ENCODE measurements around the gene CLIP2.
A peak's percentile ranks its signal among the peaks of the same experiment; 100 is the strongest.

Gene CLIP2

DNA sequence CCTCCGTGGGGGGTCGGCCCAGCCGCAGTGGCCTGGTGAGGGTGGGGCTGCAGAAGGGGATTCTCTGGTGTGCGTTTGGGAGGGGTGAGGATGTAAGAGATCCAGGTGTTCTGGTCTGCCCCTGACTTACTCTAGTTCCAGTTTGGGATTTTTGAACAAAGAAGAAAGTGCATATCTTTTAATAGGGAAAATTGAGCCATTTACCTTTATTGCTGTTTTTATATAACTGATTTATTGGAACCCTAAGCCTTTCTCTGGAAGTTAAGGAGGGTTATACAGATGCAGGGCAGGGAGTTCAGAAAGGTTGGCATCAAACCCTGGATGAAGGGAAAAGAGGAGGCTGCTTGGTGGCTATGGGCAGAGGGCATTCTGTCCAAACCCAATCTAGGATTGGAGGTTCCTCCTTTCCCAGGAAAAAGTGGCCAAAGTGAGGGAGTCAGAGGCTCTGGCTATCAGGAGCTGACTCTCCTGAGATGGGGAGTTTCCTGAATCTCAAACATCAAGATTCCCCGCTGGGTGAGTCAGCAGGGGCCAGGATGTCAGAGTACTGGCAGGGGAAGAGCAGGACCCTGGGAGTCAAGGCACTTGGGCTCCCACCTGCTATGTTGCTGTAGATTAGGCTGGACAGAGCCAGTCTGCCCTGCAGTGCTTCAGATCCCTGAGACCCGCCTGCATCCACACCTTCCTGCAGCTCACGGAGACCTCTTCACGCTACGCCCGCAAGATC, 67.5 kb downstream of the CLIP2 start:
- Histone ChIP-seq H3K4me3 (ENCODE audit: low read length in 2 of 2) (no peak overlapping the region), H3K27ac (ENCODE audit: low read length) (no peak overlapping the region), H3K9me3 (ENCODE audit: control insufficient read depth in 2 of 2, low read length in 2 of 2) (peaks cover 0 to 8% of the 10 kb centered on the region in 2 donors), H3K4me1 (ENCODE audit: control insufficient read depth, insufficient read depth, low read length) (no peaks in the 10 kb centered on the region), H3K27me3 (ENCODE audit: control insufficient read depth in 1 of 2, insufficient read depth in 2 of 2, low read length in 2 of 2) (no peaks in the 10 kb centered on the region), H3K36me3 (ENCODE audit: control insufficient read depth in 2 of 2, insufficient read depth in 2 of 2, low read length in 2 of 2) (peaks cover 29 to 36% of the 10 kb centered on the region in 2 donors), H3K9ac (ENCODE audit: low read length in 2 of 2) (no peak overlapping the region)

DNA sequence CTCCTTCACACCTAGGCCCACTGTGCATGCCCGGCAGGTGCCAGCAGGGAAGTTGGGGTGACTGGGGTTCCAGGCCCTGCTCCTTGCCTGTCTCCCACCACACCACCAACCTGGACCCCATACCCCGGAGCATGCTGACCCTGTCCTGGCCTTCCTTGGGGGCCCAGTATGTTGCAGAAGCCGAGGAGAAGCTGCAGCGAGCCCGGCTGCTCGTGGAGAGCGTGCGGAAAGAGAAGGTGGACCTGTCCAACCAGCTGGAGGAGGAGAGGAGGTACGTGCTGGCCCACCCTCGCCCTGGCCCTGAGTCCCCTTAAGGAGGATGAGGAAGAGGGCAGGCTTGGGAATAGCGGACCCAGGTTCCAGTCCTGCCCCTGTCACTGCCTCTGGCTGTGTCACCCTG, 70.8 kb downstream of the CLIP2 start:
- Histone ChIP-seq H3K27ac (ENCODE audit: low read length) (no peak overlapping the region), H3K27me3 (ENCODE audit: control insufficient read depth in 1 of 2, insufficient read depth in 2 of 2, low read length in 2 of 2) (no peaks in the 10 kb centered on the region), H3K9ac (ENCODE audit: low read length in 2 of 2) (no peak overlapping the region), H3K4me3 (ENCODE audit: low read length in 2 of 2) (no peak overlapping the region), H3K4me1 (ENCODE audit: control insufficient read depth, insufficient read depth, low read length) (peaks cover 1% of the 10 kb centered on the region), H3K36me3 (ENCODE audit: control insufficient read depth in 2 of 2, insufficient read depth in 2 of 2, low read length in 2 of 2) (peaks cover 26 to 29% of the 10 kb centered on the region in 2 donors), H3K9me3 (ENCODE audit: control insufficient read depth in 2 of 2, low read length in 2 of 2) (peaks cover 0 to 8% of the 10 kb centered on the region in 2 donors)

DNA sequence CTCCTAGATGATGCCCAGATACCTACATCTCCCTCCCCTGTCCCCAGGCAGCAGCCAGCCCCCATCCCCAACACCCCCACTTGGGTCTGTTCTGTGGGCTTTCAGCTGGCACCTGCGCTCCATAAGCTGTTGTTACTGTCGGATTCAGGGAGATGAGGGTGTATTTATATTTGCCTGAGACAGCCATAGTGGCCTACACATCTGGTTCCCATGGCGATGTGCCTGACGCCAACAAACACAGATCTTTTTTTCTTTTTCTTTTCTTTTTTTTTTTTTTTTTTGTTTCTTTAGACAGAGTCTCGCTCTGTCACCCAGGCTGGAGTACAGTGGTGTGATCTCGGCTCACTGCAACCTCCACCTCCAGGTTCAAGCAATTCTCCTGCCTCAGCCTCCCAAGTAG, 73.1 kb downstream of the CLIP2 start:
- no peak overlapping the region for H3K4me3 ChIP-seq (ENCODE audit: low read length in 2 of 2)
- H3K27me3 ChIP-seq (ENCODE audit: control insufficient read depth in 1 of 2, insufficient read depth in 2 of 2, low read length in 2 of 2) = no peaks in the 10 kb centered on the region
- H3K27ac ChIP-seq (ENCODE audit: low read length) = no peak overlapping the region
- no peaks in the 10 kb centered on the region for H3K9me3 ChIP-seq (ENCODE audit: control insufficient read depth in 2 of 2, low read length in 2 of 2)
- H3K9ac ChIP-seq (ENCODE audit: low read length in 2 of 2) = no peak overlapping the region
- H3K4me1 ChIP-seq (ENCODE audit: control insufficient read depth, insufficient read depth, low read length) = peaks cover 3% of the 10 kb centered on the region
- H3K36me3 ChIP-seq (ENCODE audit: control insufficient read depth in 2 of 2, insufficient read depth in 2 of 2, low read length in 2 of 2) = peaks cover 13% of the 10 kb centered on the region in 2 donors

DNA sequence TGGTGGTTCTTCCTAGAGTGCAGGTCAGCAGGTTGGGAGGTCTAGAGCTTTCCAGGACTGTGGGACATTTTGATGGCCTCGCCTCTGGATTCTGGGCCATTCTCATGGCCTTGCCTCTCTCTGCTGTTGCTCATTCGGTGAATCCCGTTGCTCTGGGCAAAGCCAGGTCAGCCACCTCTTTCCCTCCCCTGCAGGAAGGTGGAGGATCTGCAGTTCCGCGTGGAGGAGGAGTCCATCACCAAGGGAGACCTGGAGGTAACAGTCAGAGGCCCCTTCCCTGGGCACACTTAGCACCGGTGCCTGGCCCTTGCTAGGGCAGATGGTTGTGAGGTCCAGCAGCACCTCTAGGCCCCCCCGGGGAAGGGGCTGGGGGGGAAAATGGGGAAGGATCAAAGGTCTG, 74.9 kb downstream of the CLIP2 start:
- peaks cover 3% of the 10 kb centered on the region for H3K4me1 ChIP-seq (ENCODE audit: control insufficient read depth, insufficient read depth, low read length)
- H3K4me3 ChIP-seq (ENCODE audit: low read length in 2 of 2) = no peak overlapping the region
- no peaks in the 10 kb centered on the region for H3K27me3 ChIP-seq (ENCODE audit: control insufficient read depth in 1 of 2, insufficient read depth in 2 of 2, low read length in 2 of 2)
- H3K36me3 ChIP-seq (ENCODE audit: control insufficient read depth in 2 of 2, insufficient read depth in 2 of 2, low read length in 2 of 2) = peaks cover 11 to 12% of the 10 kb centered on the region in 2 donors
- no peak overlapping the region for H3K9ac ChIP-seq (ENCODE audit: low read length in 2 of 2)
- H3K9me3 ChIP-seq (ENCODE audit: control insufficient read depth in 2 of 2, low read length in 2 of 2) = no peaks in the 10 kb centered on the region
- no peak overlapping the region for H3K27ac ChIP-seq (ENCODE audit: low read length)

- peak overlapping the region; percentile 55 for H3K27ac ChIP-seq (ENCODE audit: low read length)
- no peaks in the 10 kb centered on the region for H3K27me3 ChIP-seq (ENCODE audit: control insufficient read depth in 1 of 2, insufficient read depth in 2 of 2, low read length in 2 of 2)
- no peak overlapping the region for H3K9ac ChIP-seq (ENCODE audit: low read length in 2 of 2)
- H3K9me3 ChIP-seq (ENCODE audit: control insufficient read depth in 2 of 2, low read length in 2 of 2) = no peaks in the 10 kb centered on the region
- peaks cover 3 to 5% of the 10 kb centered on the region in 2 donors for H3K36me3 ChIP-seq (ENCODE audit: control insufficient read depth in 2 of 2, insufficient read depth in 2 of 2, low read length in 2 of 2)
- no peak overlapping the region for H3K4me3 ChIP-seq (ENCODE audit: low read length in 2 of 2)
- peaks cover 3% of the 10 kb centered on the region for H3K4me1 ChIP-seq (ENCODE audit: control insufficient read depth, insufficient read depth, low read length)
These were observed 76.3 kb downstream of the CLIP2 start for GRCh38 chr7:74365322-74366022.

DNA sequence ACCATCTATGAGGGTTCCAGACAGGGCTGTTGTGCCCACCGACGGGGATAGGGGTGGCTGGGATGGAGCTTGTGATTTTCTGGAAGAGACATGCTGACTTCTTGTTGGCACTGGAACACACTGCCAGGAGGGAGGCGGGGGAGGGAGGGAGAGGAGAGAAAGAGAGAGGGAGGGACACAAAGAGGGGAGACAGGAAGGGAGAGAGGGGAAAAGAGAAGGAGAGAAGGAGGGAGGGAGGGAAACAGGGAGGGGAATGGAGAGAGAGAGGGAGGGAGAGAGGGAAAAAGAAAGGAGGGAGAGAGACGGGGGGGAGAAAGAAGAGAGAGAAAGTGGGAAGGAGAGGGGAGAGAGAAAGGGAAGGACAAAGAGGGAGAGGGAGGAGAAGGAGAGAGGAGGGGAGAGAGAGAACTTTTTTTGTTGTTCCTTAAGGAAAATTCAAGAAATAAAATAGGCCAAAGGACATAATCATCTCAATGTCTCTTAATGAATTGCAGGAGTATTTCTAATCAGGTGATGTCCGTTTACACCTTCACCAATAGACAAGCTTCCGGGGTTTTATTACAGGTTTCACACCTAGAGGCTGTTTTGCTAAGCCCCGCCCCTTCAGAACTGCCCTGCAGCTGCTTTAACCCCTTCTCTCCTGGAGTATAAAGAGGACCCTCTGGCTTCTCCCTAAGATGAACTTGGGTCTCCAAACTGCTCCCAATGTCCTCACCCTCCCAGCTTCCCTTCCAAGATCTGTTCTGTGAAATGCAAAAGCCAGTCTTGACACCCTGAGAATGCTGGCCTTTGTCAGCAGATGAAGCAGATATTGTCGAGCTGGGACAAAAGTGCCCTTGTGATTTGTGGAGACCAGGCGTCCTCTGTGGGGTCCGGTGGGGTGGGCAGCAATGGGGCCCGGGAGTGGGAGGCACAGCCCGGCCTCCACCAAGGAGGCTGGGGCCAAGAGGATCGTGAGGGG, 82.5 kb downstream of the CLIP2 start:
- H3K9ac ChIP-seq (ENCODE audit: low read length in 2 of 2) = peak overlapping the region; percentile 1 to 57
- peaks cover 21% of the 10 kb centered on the region for H3K4me1 ChIP-seq (ENCODE audit: control insufficient read depth, insufficient read depth, low read length)
- no peaks in the 10 kb centered on the region for H3K27me3 ChIP-seq (ENCODE audit: control insufficient read depth in 1 of 2, insufficient read depth in 2 of 2, low read length in 2 of 2)
- H3K36me3 ChIP-seq (ENCODE audit: control insufficient read depth in 2 of 2, insufficient read depth in 2 of 2, low read length in 2 of 2) = peaks cover 3 to 11% of the 10 kb centered on the region in 2 donors
- H3K4me3 ChIP-seq (ENCODE audit: low read length in 2 of 2) = peak overlapping the region; percentile 31 to 58
- peak overlapping the region; percentile 88 for H3K27ac ChIP-seq (ENCODE audit: low read length)
- H3K9me3 ChIP-seq (ENCODE audit: control insufficient read depth in 2 of 2, low read length in 2 of 2) = no peaks in the 10 kb centered on the region

DNA sequence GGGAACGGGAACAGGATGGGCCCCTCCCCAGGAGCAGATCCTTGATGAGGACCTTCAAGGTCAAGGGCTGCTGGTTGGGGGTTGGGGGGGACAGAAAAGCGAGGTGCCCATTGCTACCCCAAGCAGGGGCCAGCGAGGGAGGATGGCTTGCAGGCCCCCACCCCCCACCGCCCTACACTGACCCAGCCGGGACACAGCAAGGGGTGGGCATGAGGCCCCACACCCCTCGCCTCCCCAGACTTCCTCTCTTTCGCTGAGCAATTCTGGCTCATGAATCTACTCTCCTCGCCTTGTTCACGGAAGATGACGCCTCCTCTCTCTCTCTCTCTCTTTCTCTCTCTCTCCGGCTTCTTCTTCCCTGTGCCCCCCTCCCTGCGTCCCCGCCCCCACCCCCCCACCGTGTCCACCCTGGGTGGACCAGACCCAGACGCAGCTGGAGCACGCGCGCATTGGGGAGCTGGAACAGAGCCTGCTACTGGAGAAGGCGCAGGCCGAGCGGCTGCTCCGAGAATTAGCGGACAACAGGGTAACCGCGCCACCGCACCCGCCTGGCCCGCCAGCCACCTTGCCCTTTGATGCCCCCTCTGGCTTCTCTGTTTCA, 83.4 kb downstream of the CLIP2 start:
- peak overlapping the region in 1 of 2 donors; percentile 57 for H3K9ac ChIP-seq (ENCODE audit: low read length in 2 of 2)
- peaks cover 11 to 14% of the 10 kb centered on the region in 2 donors for H3K36me3 ChIP-seq (ENCODE audit: control insufficient read depth in 2 of 2, insufficient read depth in 2 of 2, low read length in 2 of 2)
- H3K4me3 ChIP-seq (ENCODE audit: low read length in 2 of 2) = peak overlapping the region; percentile 43 to 58
- no peaks in the 10 kb centered on the region for H3K9me3 ChIP-seq (ENCODE audit: control insufficient read depth in 2 of 2, low read length in 2 of 2)
- H3K27me3 ChIP-seq (ENCODE audit: control insufficient read depth in 1 of 2, insufficient read depth in 2 of 2, low read length in 2 of 2) = no peaks in the 10 kb centered on the region
- peaks cover 21% of the 10 kb centered on the region for H3K4me1 ChIP-seq (ENCODE audit: control insufficient read depth, insufficient read depth, low read length)
- peak overlapping the region; percentile 88 for H3K27ac ChIP-seq (ENCODE audit: low read length)

DNA sequence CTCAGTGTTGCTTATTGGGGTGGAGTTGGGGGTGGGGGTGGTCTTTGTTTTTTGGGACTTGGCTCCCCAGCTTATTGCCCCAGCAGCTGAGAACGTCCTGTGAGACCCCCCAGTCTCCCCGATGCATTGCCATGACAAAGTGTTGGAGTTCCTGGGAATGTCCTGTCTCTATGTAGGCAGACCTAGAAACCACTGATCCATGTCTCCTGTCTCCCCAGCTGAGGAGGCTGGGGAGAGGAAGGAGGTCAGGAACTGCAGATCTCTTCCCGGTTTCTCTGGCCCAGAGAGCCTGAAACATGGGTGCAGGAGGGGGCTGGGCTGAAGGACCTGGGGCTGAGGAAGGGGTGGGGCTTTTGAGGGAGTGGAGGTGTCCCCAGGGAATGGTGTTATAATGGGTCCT, 84.3 kb downstream of the CLIP2 start:
- Histone ChIP-seq H3K4me1 (ENCODE audit: control insufficient read depth, insufficient read depth, low read length) (peaks cover 21% of the 10 kb centered on the region), H3K36me3 (ENCODE audit: control insufficient read depth in 2 of 2, insufficient read depth in 2 of 2, low read length in 2 of 2) (peaks cover 11 to 14% of the 10 kb centered on the region in 2 donors), H3K4me3 (ENCODE audit: low read length in 2 of 2) (no peak overlapping the region), H3K9ac (ENCODE audit: low read length in 2 of 2) (no peak overlapping the region), H3K27ac (ENCODE audit: low read length) (peak overlapping the region; percentile 88), H3K27me3 (ENCODE audit: control insufficient read depth in 1 of 2, insufficient read depth in 2 of 2, low read length in 2 of 2) (no peaks in the 10 kb centered on the region), H3K9me3 (ENCODE audit: control insufficient read depth in 2 of 2, low read length in 2 of 2) (no peaks in the 10 kb centered on the region)

DNA sequence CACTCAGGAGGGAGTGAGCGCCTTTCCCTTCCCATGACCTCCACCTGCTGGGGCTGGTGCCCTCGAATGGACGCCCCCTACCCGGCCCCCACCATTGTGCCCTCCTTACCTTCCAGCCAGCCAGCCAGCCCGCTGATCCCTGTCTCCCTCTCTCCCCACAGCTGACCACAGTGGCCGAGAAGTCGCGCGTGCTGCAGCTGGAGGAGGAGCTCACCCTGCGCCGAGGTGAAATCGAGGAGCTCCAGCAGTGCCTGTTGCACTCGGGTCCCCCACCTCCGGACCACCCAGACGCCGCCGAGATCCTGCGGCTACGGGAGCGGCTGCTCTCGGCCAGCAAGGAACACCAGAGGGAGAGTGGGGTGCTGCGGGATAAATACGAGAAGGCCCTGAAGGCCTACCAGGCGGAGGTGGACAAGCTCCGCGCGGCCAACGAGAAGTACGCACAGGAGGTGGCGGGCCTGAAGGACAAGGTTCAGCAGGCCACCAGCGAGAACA, 86.6 kb downstream of the CLIP2 start:
- no peak overlapping the region for H3K4me3 ChIP-seq (ENCODE audit: low read length in 2 of 2)
- peaks cover 11 to 14% of the 10 kb centered on the region in 2 donors for H3K36me3 ChIP-seq (ENCODE audit: control insufficient read depth in 2 of 2, insufficient read depth in 2 of 2, low read length in 2 of 2)
- peaks cover 35% of the 10 kb centered on the region for H3K4me1 ChIP-seq (ENCODE audit: control insufficient read depth, insufficient read depth, low read length)
- H3K9ac ChIP-seq (ENCODE audit: low read length in 2 of 2) = no peak overlapping the region
- no peak overlapping the region for H3K27ac ChIP-seq (ENCODE audit: low read length)
- H3K27me3 ChIP-seq (ENCODE audit: control insufficient read depth in 1 of 2, insufficient read depth in 2 of 2, low read length in 2 of 2) = no peaks in the 10 kb centered on the region
- H3K9me3 ChIP-seq (ENCODE audit: control insufficient read depth in 2 of 2, low read length in 2 of 2) = no peaks in the 10 kb centered on the region
